ENCODE results near the gene TPSG1.

TPSG1 gene

GRCh38 chr16:1265826-1266225, 40.8 kb upstream of the TPSG1 start:
- no peak overlapping the region for H3K4me2 ChIP-seq (ENCODE audit: low read depth, low read length, poor library complexity, severe bottlenecking)
- H3K9ac ChIP-seq (ENCODE audit: low read depth, low read length, poor library complexity, severe bottlenecking): no peak overlapping the region
- TF ChIP-seq, protein P1, sequence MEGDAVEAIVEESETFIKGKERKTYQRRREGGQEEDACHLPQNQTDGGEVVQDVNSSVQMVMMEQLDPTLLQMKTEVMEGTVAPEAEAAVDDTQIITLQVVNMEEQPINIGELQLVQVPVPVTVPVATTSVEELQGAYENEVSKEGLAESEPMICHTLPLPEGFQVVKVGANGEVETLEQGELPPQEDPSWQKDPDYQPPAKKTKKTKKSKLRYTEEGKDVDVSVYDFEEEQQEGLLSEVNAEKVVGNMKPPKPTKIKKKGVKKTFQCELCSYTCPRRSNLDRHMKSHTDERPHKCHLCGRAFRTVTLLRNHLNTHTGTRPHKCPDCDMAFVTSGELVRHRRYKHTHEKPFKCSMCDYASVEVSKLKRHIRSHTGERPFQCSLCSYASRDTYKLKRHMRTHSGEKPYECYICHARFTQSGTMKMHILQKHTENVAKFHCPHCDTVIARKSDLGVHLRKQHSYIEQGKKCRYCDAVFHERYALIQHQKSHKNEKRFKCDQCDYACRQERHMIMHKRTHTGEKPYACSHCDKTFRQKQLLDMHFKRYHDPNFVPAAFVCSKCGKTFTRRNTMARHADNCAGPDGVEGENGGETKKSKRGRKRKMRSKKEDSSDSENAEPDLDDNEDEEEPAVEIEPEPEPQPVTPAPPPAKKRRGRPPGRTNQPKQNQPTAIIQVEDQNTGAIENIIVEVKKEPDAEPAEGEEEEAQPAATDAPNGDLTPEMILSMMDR (conservative IDR thresholded peaks at IDR 0.05; ENCODE audit: low read length): no peak
- TF ChIP-seq EZH2phosphoT487 (IDR thresholded peaks at IDR 0.05; ENCODE audit: borderline replicate concordance): no peak
- no peaks in the 10 kb centered on the region for H3K27me3 ChIP-seq (ENCODE audit: insufficient read depth, low read length, poor library complexity, severe bottlenecking)
- H3K4me1 ChIP-seq (ENCODE audit: insufficient read depth, low read length, poor library complexity, severe bottlenecking): no peaks in the 10 kb centered on the region
- no peaks in the 10 kb centered on the region for H3K9me3 ChIP-seq (ENCODE audit: insufficient read depth, low read depth, low read length)
- no peaks in the 10 kb centered on the region for H3K79me2 ChIP-seq (ENCODE audit: insufficient read depth, low read length)
- no peak overlapping the region for H2AFZ ChIP-seq (ENCODE audit: low read length)
- no peaks in the 10 kb centered on the region for H3K9me2 ChIP-seq (replicated peaks; ENCODE audit: low read depth, low read length)
- H3F3A ChIP-seq (ENCODE audit: low read depth): no peaks in the 10 kb centered on the region
- no peak overlapping the region for H3K4me3 ChIP-seq (ENCODE audit: low read length, poor library complexity, severe bottlenecking)
- H3K36me3 ChIP-seq (ENCODE audit: insufficient read depth, low read length): no peaks in the 10 kb centered on the region
- H4K20me1 ChIP-seq (ENCODE audit: insufficient read depth, low read length, poor library complexity, severe bottlenecking): no peaks in the 10 kb centered on the region

- H3F3A ChIP-seq (ENCODE audit: low read depth): no peaks in the 10 kb centered on the region
- no peaks in the 10 kb centered on the region for H3K9me2 ChIP-seq (replicated peaks; ENCODE audit: low read depth, low read length)
- no peaks in the 10 kb centered on the region for H3K79me2 ChIP-seq (ENCODE audit: insufficient read depth, low read length)
- H3K9me3 ChIP-seq (ENCODE audit: insufficient read depth, low read depth, low read length): no peaks in the 10 kb centered on the region
- no peak for TF ChIP-seq EZH2phosphoT487 (IDR thresholded peaks at IDR 0.05; ENCODE audit: borderline replicate concordance)
- TF ChIP-seq, protein P1 (conservative IDR thresholded peaks at IDR 0.05; ENCODE audit: low read length): no peak
- H3K4me1 ChIP-seq (ENCODE audit: insufficient read depth, low read length, poor library complexity, severe bottlenecking): no peaks in the 10 kb centered on the region
- H3K4me2 ChIP-seq (ENCODE audit: low read depth, low read length, poor library complexity, severe bottlenecking): no peak overlapping the region
- no peaks in the 10 kb centered on the region for H3K27me3 ChIP-seq (ENCODE audit: insufficient read depth, low read length, poor library complexity, severe bottlenecking)
- H2AFZ ChIP-seq (ENCODE audit: low read length): no peak overlapping the region
- H3K4me3 ChIP-seq (ENCODE audit: low read length, poor library complexity, severe bottlenecking): no peak overlapping the region
- no peak overlapping the region for H3K9ac ChIP-seq (ENCODE audit: low read depth, low read length, poor library complexity, severe bottlenecking)
- H4K20me1 ChIP-seq (ENCODE audit: insufficient read depth, low read length, poor library complexity, severe bottlenecking): no peaks in the 10 kb centered on the region
- no peaks in the 10 kb centered on the region for H3K36me3 ChIP-seq (ENCODE audit: insufficient read depth, low read length)
Observed at GRCh38 chr16:1265090-1265630, 40.1 kb upstream of the TPSG1 start.

- Histone ChIP-seq H3K9me2 (replicated peaks; ENCODE audit: low read depth, low read length) (no peaks in the 10 kb centered on the region), H4K20me1 (ENCODE audit: insufficient read depth, low read length, poor library complexity, severe bottlenecking) (no peaks in the 10 kb centered on the region), H3K4me2 (ENCODE audit: low read depth, low read length, poor library complexity, severe bottlenecking) (no peak overlapping the region), H2AFZ (ENCODE audit: low read length) (no peak overlapping the region), H3K9me3 (ENCODE audit: insufficient read depth, low read depth, low read length) (no peaks in the 10 kb centered on the region), H3K36me3 (ENCODE audit: insufficient read depth, low read length) (no peaks in the 10 kb centered on the region), H3K27me3 (ENCODE audit: insufficient read depth, low read length, poor library complexity, severe bottlenecking) (no peaks in the 10 kb centered on the region), H3K4me3 (ENCODE audit: low read length, poor library complexity, severe bottlenecking) (no peak overlapping the region), H3K4me1 (ENCODE audit: insufficient read depth, low read length, poor library complexity, severe bottlenecking) (no peaks in the 10 kb centered on the region), H3F3A (ENCODE audit: low read depth) (no peaks in the 10 kb centered on the region), H3K79me2 (ENCODE audit: insufficient read depth, low read length) (no peaks in the 10 kb centered on the region), H3K9ac (ENCODE audit: low read depth, low read length, poor library complexity, severe bottlenecking) (no peak overlapping the region)
- TF ChIP-seq, protein P1 (conservative IDR thresholded peaks at IDR 0.05; ENCODE audit: low read length): no peak
- TF ChIP-seq EZH2phosphoT487 (IDR thresholded peaks at IDR 0.05; ENCODE audit: borderline replicate concordance): no peak
Observed at GRCh38 chr16:1264345-1265089, 39.4 kb upstream of the TPSG1 start.

Data from Loucy (cell line).